ENCODE data around the gene TMCO5A. TPM values are rescaled to one million over a fixed set of nuclear protein-coding genes. Genes with fewer than 3 reads are reported as not detected.
A peak's percentile ranks its signal among the peaks of the same experiment; 100 is the strongest.

TMCO5A gene
- total and polyA plus RNA-seq, 2 donors (not counting 1 experiment from before 2014, with no cell fraction given), result not detected

DNA sequence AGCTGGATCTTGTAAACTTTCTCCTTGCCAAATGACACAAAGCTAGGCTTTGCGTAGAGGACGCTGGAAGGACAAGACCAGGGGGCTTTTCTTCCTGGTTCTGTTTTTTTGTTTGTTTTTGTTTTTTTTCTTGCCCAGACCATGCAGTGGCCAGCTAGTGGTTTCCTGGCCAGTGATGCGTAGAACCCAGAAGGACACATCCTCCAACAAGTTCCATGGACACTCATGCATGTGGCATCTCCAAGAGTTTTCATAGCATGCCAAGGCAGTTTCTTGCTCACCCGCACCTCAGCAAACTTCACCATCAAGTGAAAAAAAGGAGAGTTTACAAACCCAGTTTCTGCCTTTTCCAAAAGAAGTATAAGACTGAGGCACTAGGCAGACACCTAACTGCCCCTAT lies 46.1 kb upstream of the TMCO5A start:
- no peaks in the 10 kb centered on the region for H3K36me3 ChIP-seq (replicated peaks in 1 of 2; ENCODE audit: control extremely low read depth in 1 of 2, control insufficient read depth in 1 of 2, extremely low read depth in 1 of 2, insufficient read depth in 2 of 2, low read length in 1 of 2)
- ATAC-seq (ENCODE audit: low read depth), result no peak
- WGBS (ENCODE audit: insufficient coverage), result 100% methylated on average over 2 of the region's 4 CpGs
- no peak for DNase-seq
- no peaks in the 10 kb centered on the region for H3K9me3 ChIP-seq (ENCODE audit: control extremely low read depth in 1 of 3, control insufficient read depth in 2 of 3, insufficient read depth in 1 of 3, low read length in 2 of 3)
- no peak overlapping the region for H3K4me2 ChIP-seq (replicated peaks; ENCODE audit: low read depth, low read length, poor library complexity, severe bottlenecking)
- no peak overlapping the region for H3K4me3 Mint-ChIP-seq
- no peaks in the 10 kb centered on the region for H3K27me3 ChIP-seq (replicated peaks in 1 of 4; ENCODE audit: control extremely low read depth in 1 of 4, control insufficient read depth in 3 of 4, insufficient read depth in 4 of 4, low read length in 3 of 4)
- no peak overlapping the region for H3K9ac ChIP-seq (ENCODE audit: low read length)
- no peak overlapping the region for H3K27ac ChIP-seq (ENCODE audit: low read length in 2 of 2)
- no peaks in the 10 kb centered on the region for H4K20me1 ChIP-seq (ENCODE audit: control insufficient read depth, insufficient read depth, low read length, poor library complexity, severe bottlenecking)
- H3K4me3 ChIP-seq (ENCODE audit: control extremely low read depth in 1 of 5, extremely low read depth in 1 of 5, insufficient read depth in 1 of 5, low read depth in 2 of 5, low read length in 4 of 5), result no peak overlapping the region
- ChIA-PET POLR2A (no interaction called here), CTCF (no interaction called here)
- no peaks in the 10 kb centered on the region for H3K9me3 Mint-ChIP-seq (ENCODE audit: insufficient read depth)
- H3K4me1 ChIP-seq (ENCODE audit: control insufficient read depth in 2 of 2, insufficient read depth in 2 of 2, low read length in 2 of 2), result no peaks in the 10 kb centered on the region
- H2AFZ ChIP-seq (ENCODE audit: insufficient read depth, low read depth, low read length, poor library complexity, severe bottlenecking), result no peak overlapping the region
- intact Hi-C loops (cut with micrococcal nuclease), result no loop called here
- H3K27ac Mint-ChIP-seq, result no peak overlapping the region
- no peaks in the 10 kb centered on the region for H3K79me2 ChIP-seq (ENCODE audit: control insufficient read depth, insufficient read depth, low read length)
- peaks cover 18% of the 10 kb centered on the region for H3K27me3 Mint-ChIP-seq
- TF ChIP-seq EZH2 (IDR thresholded peaks at IDR 0.05; ENCODE audit: borderline replicate concordance, insufficient read depth, low read depth, low read length, poor library complexity, severe bottlenecking), result no peak
- TF ChIP-seq, protein P1, sequence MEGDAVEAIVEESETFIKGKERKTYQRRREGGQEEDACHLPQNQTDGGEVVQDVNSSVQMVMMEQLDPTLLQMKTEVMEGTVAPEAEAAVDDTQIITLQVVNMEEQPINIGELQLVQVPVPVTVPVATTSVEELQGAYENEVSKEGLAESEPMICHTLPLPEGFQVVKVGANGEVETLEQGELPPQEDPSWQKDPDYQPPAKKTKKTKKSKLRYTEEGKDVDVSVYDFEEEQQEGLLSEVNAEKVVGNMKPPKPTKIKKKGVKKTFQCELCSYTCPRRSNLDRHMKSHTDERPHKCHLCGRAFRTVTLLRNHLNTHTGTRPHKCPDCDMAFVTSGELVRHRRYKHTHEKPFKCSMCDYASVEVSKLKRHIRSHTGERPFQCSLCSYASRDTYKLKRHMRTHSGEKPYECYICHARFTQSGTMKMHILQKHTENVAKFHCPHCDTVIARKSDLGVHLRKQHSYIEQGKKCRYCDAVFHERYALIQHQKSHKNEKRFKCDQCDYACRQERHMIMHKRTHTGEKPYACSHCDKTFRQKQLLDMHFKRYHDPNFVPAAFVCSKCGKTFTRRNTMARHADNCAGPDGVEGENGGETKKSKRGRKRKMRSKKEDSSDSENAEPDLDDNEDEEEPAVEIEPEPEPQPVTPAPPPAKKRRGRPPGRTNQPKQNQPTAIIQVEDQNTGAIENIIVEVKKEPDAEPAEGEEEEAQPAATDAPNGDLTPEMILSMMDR (IDR thresholded peaks at IDR 0.05), result no peak
- H3K4me1 Mint-ChIP-seq, result no peaks in the 10 kb centered on the region

DNA sequence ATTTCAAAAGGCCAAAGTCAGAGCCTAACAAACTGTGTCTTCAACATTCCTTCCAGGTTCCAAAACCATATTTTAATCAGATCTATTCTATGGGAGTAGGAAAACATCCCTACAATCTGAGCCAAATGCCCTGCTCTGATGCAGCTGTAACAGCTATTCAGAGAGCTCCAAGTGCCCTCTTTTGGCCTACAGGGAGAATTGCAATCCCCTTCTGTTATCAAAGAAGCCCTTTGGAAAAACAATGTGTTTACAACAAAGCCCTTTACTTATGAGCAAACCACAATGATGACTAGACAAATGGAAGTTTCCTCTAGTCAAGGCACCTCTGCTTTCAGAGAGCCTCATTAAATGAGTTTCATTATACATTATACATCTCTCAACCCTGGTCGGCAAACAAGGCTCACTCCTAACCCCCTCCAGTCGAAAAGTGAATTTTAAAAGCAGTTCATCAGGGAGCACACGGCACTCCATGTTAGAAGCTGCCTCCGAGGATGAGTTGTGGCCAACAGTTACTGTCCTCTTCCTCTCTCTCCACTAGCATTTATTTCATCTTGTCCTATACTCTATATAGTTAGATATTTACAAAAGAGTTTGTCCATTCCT lies 42.6 kb upstream of the TMCO5A start:
- Histone ChIP-seq H3K4me1 (ENCODE audit: control insufficient read depth in 2 of 2, insufficient read depth in 2 of 2, low read length in 2 of 2) (no peaks in the 10 kb centered on the region), H4K20me1 (ENCODE audit: control insufficient read depth, insufficient read depth, low read length, poor library complexity, severe bottlenecking) (no peaks in the 10 kb centered on the region), H2AFZ (ENCODE audit: insufficient read depth, low read depth, low read length, poor library complexity, severe bottlenecking) (no peak overlapping the region), H3K36me3 (replicated peaks in 1 of 2; ENCODE audit: control extremely low read depth in 1 of 2, control insufficient read depth in 1 of 2, extremely low read depth in 1 of 2, insufficient read depth in 2 of 2, low read length in 1 of 2) (no peaks in the 10 kb centered on the region), H3K79me2 (ENCODE audit: control insufficient read depth, insufficient read depth, low read length) (no peaks in the 10 kb centered on the region), H3K27ac (ENCODE audit: low read length in 2 of 2) (no peak overlapping the region), H3K9me3 (ENCODE audit: control extremely low read depth in 1 of 3, control insufficient read depth in 2 of 3, insufficient read depth in 1 of 3, low read length in 2 of 3) (no peaks in the 10 kb centered on the region), H3K9ac (ENCODE audit: low read length) (no peak overlapping the region), H3K27me3 (replicated peaks in 1 of 4; ENCODE audit: control extremely low read depth in 1 of 4, control insufficient read depth in 3 of 4, insufficient read depth in 4 of 4, low read length in 3 of 4) (no peaks in the 10 kb centered on the region), H3K4me3 (ENCODE audit: control extremely low read depth in 1 of 5, extremely low read depth in 1 of 5, insufficient read depth in 1 of 5, low read depth in 2 of 5, low read length in 4 of 5) (no peak overlapping the region), H3K4me2 (replicated peaks; ENCODE audit: low read depth, low read length, poor library complexity, severe bottlenecking) (no peak overlapping the region)
- Mint-ChIP-seq H3K27me3 (peaks cover 14% of the 10 kb centered on the region), H3K4me3 (no peak overlapping the region), H3K4me1 (no peaks in the 10 kb centered on the region), H3K27ac (no peak overlapping the region), H3K9me3 (ENCODE audit: insufficient read depth) (no peaks in the 10 kb centered on the region)
- intact Hi-C loops (cut with micrococcal nuclease), result loop anchor here (5.0 kb wide), 2 partner anchors 460 to 1390 kb away; no protein-coding TSS in a partner anchor
- ATAC-seq (ENCODE audit: low read depth) (no peak), DNase-seq (peak; percentile 5)
- WGBS (ENCODE audit: insufficient coverage), result 58% methylated on average over 2 of the region's 4 CpGs
- TF ChIP-seq, protein P1 (IDR thresholded peaks at IDR 0.05), result peak; percentile 67
- no peak for TF ChIP-seq EZH2 (IDR thresholded peaks at IDR 0.05; ENCODE audit: borderline replicate concordance, insufficient read depth, low read depth, low read length, poor library complexity, severe bottlenecking)
- POLR2A ChIA-PET, result no interaction called here
- CTCF ChIA-PET, result interaction anchor here (1.8 to 2.6 kb wide), 3 partner anchors 9 to 1391 kb away, joined by 6 to 12 read pairs (median 11); no protein-coding TSS in a partner anchor

All from B cell (primary cell).